Esophagus muscularis mucosa (tissue), 4 donors: ENCODE measurements around the gene KRTAP10-7.

Experiments used
- CTCF ChIP-seq, 3 experiments: fragments of 200-600 bp in 2 of 3; fragments of 450-650 bp in 1 of 3; sonication (generic) in 2 of 3; IDR thresholded peaks; one replicate each; pipeline ENCODE4 v1.5.1; 2017 to 2019; ENCODE audit warnings: antibody characterized with exemption in 3 of 3, mild to moderate bottlenecking in 2 of 3, moderate library complexity in 1 of 3
- EP300 ChIP-seq: sonication (generic); formaldehyde crosslinking; IDR thresholded peaks from one replicate; pipeline ENCODE4 v1.6.1; 2017; ENCODE audit warnings: antibody characterized with exemption
- POLR2A ChIP-seq: fragments of 450-650 bp; IDR thresholded peaks from one replicate; pipeline ENCODE4 v1.6.1; 2017; ENCODE audit warnings: antibody characterized with exemption, moderate library complexity, mild to moderate bottlenecking, low read depth
- POLR2AphosphoS5 ChIP-seq, 2 donors: sonication (generic); formaldehyde crosslinking; IDR thresholded peaks; one replicate each; pipeline ENCODE4 v1.6.1; 2017; ENCODE audit warnings: antibody characterized with exemption in 2 of 2

- TF ChIP-seq POLR2A (no peak), CTCF (IDR thresholded peaks at IDR 0.05) (no peak), EP300 (no peak), POLR2AphosphoS5 (IDR thresholded peaks at IDR 0.05) (no peak)
Observed at GRCh38 chr21:44650973-44651675, 50.7 kb downstream of the KRTAP10-7 start.
